H9 (cell line): Measurements from ENCODE around the gene CD209. TPM values are rescaled to one million over a fixed set of nuclear protein-coding genes. Genes with fewer than 3 reads are reported as not detected.

ENCODE experiments used
- DNase-seq: peaks from one replicate; pipeline ENCODE4 v3.0.0-alpha.2; 2017
- H2AFZ ChIP-seq: one replicate; pipeline ENCODE4 v1.6.1; 2013; ENCODE audit warnings: mild to moderate bottlenecking, low read length, control low read depth, moderate library complexity
- H2AK5ac ChIP-seq: 2 replicates; pipeline ENCODE4 v1.6.1; 2013; ENCODE audit warnings: low read length, control low read depth, mixed read lengths; ENCODE audit not compliant: insufficient read length
- H2BK120ac ChIP-seq: one replicate; pipeline ENCODE4 v1.6.1; 2013; ENCODE audit warnings: low read depth, mild to moderate bottlenecking, low read length, control low read depth, inconsistent platforms; ENCODE audit not compliant: poor library complexity, severe bottlenecking
- H2BK12ac ChIP-seq: 2 replicates; pipeline ENCODE4 v1.6.1; 2013; ENCODE audit warnings: low read length, control low read depth, mixed read lengths, low read depth; ENCODE audit not compliant: insufficient read length
- H2BK15ac ChIP-seq: 2 replicates; pipeline ENCODE4 v1.6.1; 2013; ENCODE audit warnings: low read depth, low read length, control low read depth
- H2BK20ac ChIP-seq: one replicate; pipeline ENCODE4 v1.6.1; 2013; ENCODE audit warnings: low read depth, mild to moderate bottlenecking, low read length, control low read depth, inconsistent platforms; ENCODE audit not compliant: poor library complexity, severe bottlenecking
- H2BK5ac ChIP-seq: 2 replicates; pipeline ENCODE4 v1.6.1; 2013; ENCODE audit warnings: low read length, control low read depth, mixed read lengths; ENCODE audit not compliant: insufficient read length
- H3K14ac ChIP-seq: 2 replicates; pipeline ENCODE4 v1.6.1; 2013; ENCODE audit warnings: low read length, control low read depth; ENCODE audit not compliant: insufficient read depth
- H3K18ac ChIP-seq: 2 replicates; pipeline ENCODE4 v1.6.1; 2013; ENCODE audit warnings: low read depth, mild to moderate bottlenecking, mixed read lengths, low read length, control low read depth; ENCODE audit not compliant: insufficient read length
- H3K23ac ChIP-seq: 2 replicates; pipeline ENCODE4 v1.6.1; 2013; ENCODE audit warnings: low read length, control low read depth, mixed read lengths, low read depth; ENCODE audit not compliant: insufficient read length
- H3K23me2 ChIP-seq: 2 replicates; pipeline ENCODE4 v1.6.1; 2013; ENCODE audit warnings: low read depth, mild to moderate bottlenecking, mixed read lengths, low read length, control low read depth; ENCODE audit not compliant: insufficient read length, poor library complexity, severe bottlenecking
- H3K27ac ChIP-seq: 2 replicates; pipeline ENCODE4 v1.5.1; 2013; ENCODE audit warnings: low read length, control low read depth, mixed read lengths, low read depth; ENCODE audit not compliant: insufficient read length
- H3K27me3 ChIP-seq: 2 replicates; pipeline ENCODE4 v1.6.1; 2013; ENCODE audit warnings: low read length, control low read depth, inconsistent platforms; ENCODE audit not compliant: insufficient read depth
- H3K4ac ChIP-seq: 2 replicates; pipeline ENCODE4 v1.6.1; 2013; ENCODE audit warnings: low read depth, mild to moderate bottlenecking, control low read depth, inconsistent platforms, low read length, moderate library complexity
- H3K4me1 ChIP-seq: 2 replicates; pipeline ENCODE4 v1.6.1; 2013; ENCODE audit warnings: low read length, control low read depth, inconsistent platforms; ENCODE audit not compliant: insufficient read depth
- H3K4me2 ChIP-seq: 2 replicates; pipeline ENCODE4 v1.6.1; 2013; ENCODE audit warnings: low read length, control low read depth, mixed read lengths; ENCODE audit not compliant: insufficient read length, insufficient read depth
- H3K56ac ChIP-seq: 2 replicates; pipeline ENCODE4 v1.6.1; 2013; ENCODE audit warnings: low read depth, mild to moderate bottlenecking, mixed read lengths, low read length, control low read depth; ENCODE audit not compliant: insufficient read length
- H3K79me1 ChIP-seq: 2 replicates; pipeline ENCODE4 v1.6.1; 2013; ENCODE audit warnings: low read depth, mild to moderate bottlenecking, moderate library complexity, low read length, control low read depth, inconsistent platforms; ENCODE audit not compliant: insufficient read depth, poor library complexity, severe bottlenecking
- H3K79me2 ChIP-seq: 2 replicates; pipeline ENCODE4 v1.6.1; 2013; ENCODE audit warnings: low read length, control low read depth, inconsistent platforms; ENCODE audit not compliant: insufficient read depth
- H3K9ac ChIP-seq: 2 replicates; pipeline ENCODE4 v1.6.1; 2013; ENCODE audit warnings: low read length, control low read depth, mixed read lengths; ENCODE audit not compliant: insufficient read length; ENCODE audit errors: extremely low read depth
- H3K9me3 ChIP-seq: one replicate; pipeline ENCODE4 v1.6.1; 2013; ENCODE audit warnings: low read depth, low read length, inconsistent platforms; ENCODE audit not compliant: control insufficient read depth
- H3T11ph ChIP-seq: one replicate; pipeline ENCODE4 v1.6.1; 2013; ENCODE audit warnings: mild to moderate bottlenecking, low read length, control low read depth, inconsistent platforms
- H4K20me1 ChIP-seq: one replicate; pipeline ENCODE4 v1.6.1; 2013; ENCODE audit not compliant: control insufficient read depth, insufficient read length, insufficient read depth
- H4K5ac ChIP-seq: 2 replicates; pipeline ENCODE4 v1.6.1; 2013; ENCODE audit warnings: low read depth, mild to moderate bottlenecking, mixed read lengths, low read length, control low read depth; ENCODE audit not compliant: insufficient read length
- H4K8ac ChIP-seq: replicated peaks from 2 replicates; pipeline ENCODE4 v1.6.1; 2013; ENCODE audit warnings: low read length, control low read depth, mixed read lengths, low read depth; ENCODE audit not compliant: insufficient read length
- H4K91ac ChIP-seq: 2 replicates; pipeline ENCODE4 v1.6.1; 2013; ENCODE audit warnings: low read depth, mild to moderate bottlenecking, moderate library complexity, mixed read lengths, low read length, control low read depth; ENCODE audit not compliant: insufficient read length
- H3K27ac Mint-ChIP-seq, 3 experiments: 2 replicates in 2 of 3; 3 replicates in 1 of 3; pipeline ENCODE4 v1.8.0; 2020 to 2021; ENCODE audit warnings: mixed read lengths in 3 of 3, mild to moderate bottlenecking in 1 of 3, moderate library complexity in 1 of 3
- H3K27me3 Mint-ChIP-seq: 2 replicates; pipeline ENCODE4 v1.8.0; 2021; ENCODE audit warnings: low read depth, mild to moderate bottlenecking, moderate library complexity, mixed read lengths
- H3K36me3 Mint-ChIP-seq, 3 experiments: 2 replicates in 2 of 3; 3 replicates in 1 of 3; pipeline ENCODE4 v1.8.0; 2020 to 2021; ENCODE audit warnings: low read depth in 3 of 3, mixed read lengths in 3 of 3; ENCODE audit not compliant: insufficient read depth in 1 of 3
- H3K4me1 Mint-ChIP-seq, 2 experiments: 2 replicates each; pipeline ENCODE4 v1.8.0; 2020; ENCODE audit warnings: mixed read lengths in 2 of 2
- H3K4me3 Mint-ChIP-seq, 2 experiments: 2 replicates in 1 of 2; 3 replicates in 1 of 2; pipeline ENCODE4 v1.8.0; 2020 to 2021; ENCODE audit warnings: mild to moderate bottlenecking in 2 of 2, mixed read lengths in 2 of 2, moderate library complexity in 1 of 2
- H3K9me3 Mint-ChIP-seq, 2 experiments: 2 replicates in 1 of 2; 3 replicates in 1 of 2; pipeline ENCODE4 v1.8.0; 2020; ENCODE audit warnings: mild to moderate bottlenecking in 2 of 2, mixed read lengths in 2 of 2, moderate library complexity in 1 of 2
- CTCF ChIP-seq: fragments of 200-600 bp; sonication (generic); conservative IDR thresholded peaks from 3 replicates; pipeline ENCODE4 v1.8.0; 2021; ENCODE audit warnings: antibody characterized with exemption, mild to moderate bottlenecking
- WGBS: extraction: QIAGEN DNeasy Blood & Tissue Kit; methylation state at CpG from one replicate; pipeline ENCODE4 v1.1.7; 2013; ENCODE audit warnings: missing lambda C conversion rate, low lambda C conversion rate, mixed read lengths; ENCODE audit not compliant: insufficient read length; ENCODE audit errors: extremely low coverage; 5-methylcytosine and 5-hydroxymethylcytosine counted together
- total RNA-seq: library from RNA; stranded (reverse); gene quantifications from 2 replicates; pipeline ENCODE4 v1.2.1, GENCODE V29; 2021

The CD209 gene
- total RNA-seq, 1 experiment from 2014 or later = not detected

DNA sequence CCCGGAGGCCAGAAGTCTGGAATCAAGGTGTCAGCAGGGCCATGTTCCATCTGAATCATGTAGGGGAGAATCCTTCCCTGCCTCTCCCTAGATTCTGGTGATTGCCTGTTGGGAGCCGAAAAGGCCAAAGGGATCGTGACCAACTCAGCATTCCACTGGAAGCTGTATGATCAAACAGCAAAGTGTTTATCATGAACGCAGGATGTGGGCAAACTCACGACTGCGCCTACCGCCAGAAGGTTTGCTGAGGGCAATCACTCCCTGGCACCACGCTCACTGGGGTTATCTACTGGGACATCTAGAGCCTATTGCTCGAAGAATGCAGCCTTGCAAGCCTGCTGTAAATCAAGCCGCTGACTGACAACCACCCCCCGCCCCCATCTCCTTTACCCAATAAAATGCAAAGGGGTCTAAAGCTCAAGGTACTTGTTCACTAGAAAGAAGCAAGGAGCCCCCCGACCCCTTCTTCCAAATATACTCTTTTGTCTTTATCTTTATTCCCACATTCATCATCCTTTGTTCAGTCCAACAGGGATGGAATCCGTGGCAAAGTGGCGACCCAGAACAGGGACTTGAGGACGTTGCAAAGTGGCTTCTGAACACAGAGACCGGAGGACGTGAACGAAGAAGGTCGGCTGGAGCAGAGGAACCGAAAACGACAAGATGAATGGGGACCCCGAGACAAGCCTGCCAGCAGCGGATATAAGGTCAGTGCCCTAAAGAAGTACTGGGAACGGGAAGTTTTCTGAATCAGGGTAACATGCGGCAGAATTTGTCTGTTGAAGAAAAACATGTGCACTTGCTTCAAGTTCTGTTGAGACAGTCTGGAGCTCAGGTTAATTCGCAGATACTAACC is 32.5 kb upstream of the CD209 start:
- H3K4me3 Mint-ChIP-seq = no peak overlapping the region
- Histone ChIP-seq H3T11ph (no peak overlapping the region), H2BK120ac (no peak overlapping the region), H3K4me2 (no peak overlapping the region), H4K8ac (no peak overlapping the region), H2AFZ (no peak overlapping the region), H2BK12ac (no peak overlapping the region), H3K18ac (no peak overlapping the region), H3K27me3 (no peaks in the 10 kb centered on the region), H3K27ac (no peak overlapping the region), H3K23me2 (no peaks in the 10 kb centered on the region), H3K9me3 (no peaks in the 10 kb centered on the region), H2BK5ac (no peak overlapping the region), H2AK5ac (no peak overlapping the region), H3K9ac (no peak overlapping the region), H2BK15ac (no peak overlapping the region), H4K20me1 (no peaks in the 10 kb centered on the region), H3K79me1 (no peaks in the 10 kb centered on the region), H4K91ac (no peak overlapping the region), H3K23ac (no peak overlapping the region), H2BK20ac (no peak overlapping the region), H3K4me1 (no peaks in the 10 kb centered on the region), H3K56ac (no peak overlapping the region), H4K5ac (no peak overlapping the region), H3K14ac (no peak overlapping the region), H3K79me2 (no peaks in the 10 kb centered on the region), H3K4ac (no peak overlapping the region)
- no peak for TF ChIP-seq CTCF
- H3K27me3 Mint-ChIP-seq = peaks cover 79% of the 10 kb centered on the region
- WGBS = no CpG with 5 or more reads among the region's 26 CpGs
- H3K36me3 Mint-ChIP-seq = no peaks in the 10 kb centered on the region
- no peak for DNase-seq
- peaks cover 15 to 20% of the 10 kb centered on the region in 2 experiments for H3K4me1 Mint-ChIP-seq
- H3K27ac Mint-ChIP-seq = no peak overlapping the region
- no peaks in the 10 kb centered on the region; a peak in 1 of 5 replicates for H3K9me3 Mint-ChIP-seq
